H1 (cell line): ENCODE data around the gene METAP1D. TPM values are rescaled to one million over a fixed set of nuclear protein-coding genes. Genes with fewer than 3 reads are reported as not detected.

Experiments
- CTCF ChIA-PET: fragments of 300-600 bp; sonication (Branson Sonifier 250); formaldehyde crosslinking; loops from one replicate; lab custom pipeline; 2021; ENCODE audit not compliant: partially characterized antibody; lab: Charles Lee
- POLR2A ChIA-PET: fragments of 300-600 bp; sonication (Branson Sonifier 250); formaldehyde crosslinking; loops from one replicate; lab custom pipeline; 2021; ENCODE audit warnings: inconsistent platforms; ENCODE audit not compliant: partially characterized antibody; lab: Charles Lee
- DNase-seq, 2 experiments: peaks; one replicate each; pipeline versions ENCODE4 v3.0.0 to v3.0.0-alpha.2; 2010 to 2022; ENCODE audit warnings: low spot score in 2 of 2, low read depth in 1 of 2, mixed read lengths in 1 of 2
- FAIRE-seq: peaks from 2 replicates; lab custom pipeline; 2011; peaks lifted over from hg19 to GRCh38; lab: Jason Lieb, UNC
- H2AFZ ChIP-seq: 2 replicates; pipeline ENCODE4 v1.8.1; 2012; ENCODE audit warnings: low read length, inconsistent platforms
- H2AK5ac ChIP-seq: 2 replicates; pipeline ENCODE4 v1.6.1; 2013; ENCODE audit warnings: low read depth, low read length
- H2BK120ac ChIP-seq: replicated peaks from 2 replicates; pipeline ENCODE3; 2013; ENCODE audit warnings: low read depth, low read length, inconsistent platforms
- H2BK12ac ChIP-seq: 2 replicates; pipeline ENCODE4 v1.6.1; 2013; ENCODE audit warnings: low read depth, low read length
- H2BK15ac ChIP-seq: 2 replicates; pipeline ENCODE4 v1.6.1; 2013; ENCODE audit warnings: low read length
- H2BK20ac ChIP-seq: 2 replicates; pipeline ENCODE4 v1.6.1; 2013; ENCODE audit warnings: low read length
- H2BK5ac ChIP-seq: 2 replicates; pipeline ENCODE4 v1.6.1; 2013; ENCODE audit warnings: low read depth, low read length
- H3K14ac ChIP-seq: 2 replicates; pipeline ENCODE4 v1.6.1; 2013; ENCODE audit warnings: inconsistent platforms; ENCODE audit not compliant: insufficient read length
- H3K18ac ChIP-seq: 2 replicates; pipeline ENCODE4 v1.6.1; 2013; ENCODE audit warnings: low read length; ENCODE audit errors: extremely low read depth
- H3K23ac ChIP-seq: 2 replicates; pipeline ENCODE4 v1.6.1; 2013; ENCODE audit warnings: inconsistent platforms; ENCODE audit not compliant: insufficient read length
- H3K23me2 ChIP-seq: 2 replicates; pipeline ENCODE4 v1.6.1; 2013; ENCODE audit warnings: low read depth, low read length
- H3K27ac ChIP-seq: 2 replicates; pipeline ENCODE4 v1.6.1; 2011; ENCODE audit warnings: low read depth, low read length, inconsistent platforms
- H3K27me3 ChIP-seq, 4 experiments: replicated peaks in 1 of 4; 1 replicate in 1 of 4; 2 replicates in 3 of 4; pipeline versions ENCODE4 v1.6.1 to v1.8.1; 2011 to 2013; ENCODE audit warnings: low read length in 3 of 4, mild to moderate bottlenecking in 3 of 4, inconsistent platforms in 2 of 4, mixed read lengths in 2 of 4, moderate library complexity in 1 of 4; ENCODE audit not compliant: control insufficient read depth in 3 of 4, insufficient read depth in 3 of 4; ENCODE audit errors: extremely low read depth in 1 of 4
- H3K36me3 ChIP-seq, 4 experiments: 2 replicates each; pipeline versions ENCODE4 v1.6.1 to v1.8.1; 2011 to 2013; ENCODE audit warnings: mild to moderate bottlenecking in 4 of 4, low read length in 3 of 4, moderate library complexity in 2 of 4, control low read depth in 1 of 4, inconsistent platforms in 1 of 4; ENCODE audit not compliant: insufficient read depth in 4 of 4, control insufficient read depth in 2 of 4
- H3K4ac ChIP-seq: replicated peaks from 2 replicates; pipeline ENCODE3; 2013; ENCODE audit warnings: low read length, low read depth, mixed read lengths, inconsistent platforms; ENCODE audit not compliant: insufficient read length
- H3K4me1 ChIP-seq, 4 experiments: replicated peaks in 1 of 4; 1 replicate in 1 of 4; 2 replicates in 3 of 4; pipeline versions ENCODE4 v1.6.1 to v1.8.1; 2011 to 2013; ENCODE audit warnings: low read length in 3 of 4, inconsistent platforms in 2 of 4, mixed read lengths in 1 of 4; ENCODE audit not compliant: insufficient read depth in 4 of 4, control insufficient read depth in 3 of 4
- H3K4me2 ChIP-seq, 2 experiments: 2 replicates each; pipeline versions ENCODE4 v1.6.1 to v1.8.1; 2011 to 2013; ENCODE audit warnings: low read depth in 2 of 2, low read length in 2 of 2, control low read depth in 1 of 2, inconsistent platforms in 1 of 2, mild to moderate bottlenecking in 1 of 2; ENCODE audit not compliant: insufficient read depth in 1 of 2
- H3K4me3 ChIP-seq, 4 experiments: fragments of 200-600, 300-600 bp in 1 of 4; sonication (generic), shearing (Covaris generic), sonication (Bioruptor Twin) in 1 of 4; 2 replicates each; pipeline versions ENCODE4 v1.5.1 to v1.8.1; 2011 to 2016; ENCODE audit warnings: low read length in 4 of 4, low read depth in 3 of 4, control low read depth in 2 of 4, inconsistent platforms in 2 of 4, mild to moderate bottlenecking in 2 of 4, mixed read lengths in 1 of 4, moderate library complexity in 1 of 4; ENCODE audit not compliant: insufficient read depth in 2 of 4; ENCODE audit errors: extremely low read depth in 1 of 4
- H3K56ac ChIP-seq: replicated peaks from 2 replicates; pipeline ENCODE3; 2013; ENCODE audit warnings: low read depth, mild to moderate bottlenecking, mixed read lengths, low read length, inconsistent platforms; ENCODE audit not compliant: insufficient read length
- H3K79me1 ChIP-seq: 2 replicates; pipeline ENCODE4 v1.6.1; 2013; ENCODE audit warnings: low read depth, low read length, control low read depth
- H3K79me2 ChIP-seq, 2 experiments: 2 replicates each; pipeline versions ENCODE4 v1.6.1 to v1.8.1; 2012 to 2013; ENCODE audit warnings: low read length in 2 of 2, mild to moderate bottlenecking in 2 of 2, inconsistent platforms in 1 of 2; ENCODE audit not compliant: insufficient read depth in 2 of 2, control insufficient read depth in 1 of 2
- H3K9ac ChIP-seq, 4 experiments: replicated peaks in 1 of 4; 1 replicate in 1 of 4; 2 replicates in 3 of 4; pipeline versions ENCODE4 v1.6.1 to v1.8.1; 2011 to 2013; ENCODE audit warnings: low read depth in 3 of 4, low read length in 3 of 4, control low read depth in 2 of 4, mild to moderate bottlenecking in 2 of 4, moderate library complexity in 2 of 4, inconsistent platforms in 1 of 4; ENCODE audit errors: extremely low read depth in 1 of 4
- H3K9me3 ChIP-seq, 2 experiments: 2 replicates each; pipeline versions ENCODE4 v1.6.1 to v1.8.1; 2012 to 2013; ENCODE audit warnings: mild to moderate bottlenecking in 2 of 2, moderate library complexity in 2 of 2, control low read depth in 1 of 2, inconsistent platforms in 1 of 2, low read depth in 1 of 2, low read length in 1 of 2, mixed read lengths in 1 of 2; ENCODE audit not compliant: insufficient read depth in 2 of 2
- H4K20me1 ChIP-seq, 2 experiments: replicated peaks in 1 of 2; 2 replicates each; pipeline versions ENCODE3 to v1.8.1; 2011 to 2013; ENCODE audit warnings: inconsistent platforms in 2 of 2, low read length in 2 of 2, mild to moderate bottlenecking in 1 of 2; ENCODE audit not compliant: insufficient read depth in 2 of 2, control insufficient read depth in 1 of 2
- H4K5ac ChIP-seq: 2 replicates; pipeline ENCODE4 v1.6.1; 2013; ENCODE audit warnings: low read length, low read depth, mixed read lengths, inconsistent platforms; ENCODE audit not compliant: insufficient read length
- H4K8ac ChIP-seq: 2 replicates; pipeline ENCODE4 v1.8.0; 2013; ENCODE audit warnings: mild to moderate bottlenecking, moderate library complexity, low read length, inconsistent platforms; ENCODE audit not compliant: insufficient read depth; ENCODE audit errors: extremely low read depth
- H4K91ac ChIP-seq: replicated peaks from 2 replicates; pipeline ENCODE3; 2013; ENCODE audit warnings: low read length, mixed read lengths, inconsistent platforms; ENCODE audit not compliant: insufficient read length
- ATF2 ChIP-seq: IDR thresholded peaks from 2 replicates; pipeline ENCODE4 v1.6.1; 2012; ENCODE audit warnings: low read length, inconsistent platforms
- CTBP2 ChIP-seq: IDR thresholded peaks from 2 replicates; pipeline ENCODE4 v1.7.0; 2011; ENCODE audit warnings: borderline replicate concordance, mild to moderate bottlenecking, moderate library complexity, mixed read lengths, low read length; ENCODE audit not compliant: insufficient read depth, insufficient read length
- CTCF ChIP-seq, 3 experiments: IDR thresholded peaks; 1 replicate in 2 of 3; 2 replicates in 1 of 3; pipeline versions ENCODE4 v1.5.1 to v1.6.1; 2011; ENCODE audit warnings: low read length in 3 of 3, mild to moderate bottlenecking in 3 of 3, inconsistent platforms in 2 of 3, low read depth in 1 of 3, moderate library complexity in 1 of 3; ENCODE audit not compliant: insufficient read depth in 1 of 3; ENCODE audit errors: control extremely low read depth in 1 of 3
- PHF8 ChIP-seq: fragments of 200-600 bp; sonication (generic); conservative IDR thresholded peaks from 2 replicates; pipeline ENCODE4 v1.7.1; 2012; ENCODE audit warnings: low read depth, mild to moderate bottlenecking, inconsistent platforms, low read length, moderate library complexity
- POU5F1 ChIP-seq: IDR thresholded peaks from 2 replicates; pipeline ENCODE4 v1.6.1; 2011; ENCODE audit warnings: low read depth, mild to moderate bottlenecking, low read length, moderate library complexity
- RXRA ChIP-seq: IDR thresholded peaks from 2 replicates; pipeline ENCODE4 v1.6.1; 2011; ENCODE audit warnings: low read depth, mild to moderate bottlenecking, low read length, moderate library complexity; ENCODE audit not compliant: insufficient read depth
- SIRT6 ChIP-seq: IDR thresholded peaks from one replicate; pipeline ENCODE4 v1.7.1; 2012; ENCODE audit warnings: low read length, inconsistent platforms
- SUZ12 ChIP-seq: fragments of 200-600 bp; sonication (generic); IDR thresholded peaks from 2 replicates; pipeline ENCODE4 v1.6.1; 2012; ENCODE audit warnings: mild to moderate bottlenecking, inconsistent platforms, low read length, moderate library complexity, mixed read lengths
- TEAD4 ChIP-seq: IDR thresholded peaks from 2 replicates; pipeline ENCODE4 v1.6.1; 2012; ENCODE audit warnings: low read depth, low read length, inconsistent platforms, mixed read lengths
- WGBS, 2 experiments: shearing (Covaris generic) in 1 of 2; methylation state at CpG; one replicate each; pipeline versions ENCODE4 v1.1.6 to v1.1.7; 2013 to 2015; ENCODE audit warnings: low lambda C conversion rate in 2 of 2, mixed read lengths in 2 of 2, inconsistent platforms in 1 of 2, low coverage in 1 of 2, missing lambda C conversion rate in 1 of 2; ENCODE audit not compliant: insufficient replicate concordance in 2 of 2, insufficient coverage in 1 of 2, insufficient read length in 1 of 2; ENCODE audit errors: extremely low coverage in 1 of 2, missing lambda C conversion rate in 1 of 2; 5-methylcytosine and 5-hydroxymethylcytosine counted together
- polyA plus RNA-seq, 7 experiments: library from polyadenylated mRNA; depleted of rRNA in 3 of 7; stranded (reverse) in 5 of 7; unstranded in 2 of 7; fragments of >200 nt in 5 of 7; fragments of 200-250 nt in 2 of 7; gene quantifications; 1 replicate in 5 of 7; 2 replicates in 1 of 7; 4 replicates in 1 of 7; pipeline versions ENCODE4 v1.2.1 to v1.2.3, GENCODE V29; 2011 to 2013; ENCODE audit warnings: missing spikeins in 2 of 7, mixed read lengths in 2 of 7
- total RNA-seq: library from RNA; stranded (reverse); fragmentation: NEBNext Ultra II Directional; extraction: Animal tissue kit (Norgen Biotek cat#: 25700); gene quantifications from 2 replicates; pipeline ENCODE4 v1.2.1, GENCODE V29; 2021

The METAP1D gene
- total and polyA plus RNA-seq, 2 of the 8 experiments (the other 6 are each of a cell fraction or from before 2014, with no cell fraction given), result 3.9 to 6.2 TPM

- H2AFZ ChIP-seq, result no peak overlapping the region
- no peak overlapping the region for H3K56ac ChIP-seq
- H4K8ac ChIP-seq, result no peak overlapping the region
- H2BK120ac ChIP-seq, result no peak overlapping the region
- WGBS, 2 experiments, result 91% methylated on average over 2 of the region's 2 CpGs; no CpG with 5 or more reads in 1 of the 2 experiments
- ChIA-PET CTCF (no interaction called here), POLR2A (interaction anchor here (0.8 kb wide), 1 partner anchor 9 kb away, joined by 3 read pairs; no protein-coding TSS in a partner anchor)
- no peak overlapping the region for H3K4me3 ChIP-seq
- H3K79me1 ChIP-seq, result no peaks in the 10 kb centered on the region
- no peak overlapping the region for H2BK15ac ChIP-seq
- H3K18ac ChIP-seq, result no peak overlapping the region
- no peak overlapping the region for H4K91ac ChIP-seq
- H3K23me2 ChIP-seq, result no peaks in the 10 kb centered on the region
- no peaks in the 10 kb centered on the region for H3K9me3 ChIP-seq
- peaks cover 0 to 3% of the 10 kb centered on the region in 2 experiments for H4K20me1 ChIP-seq
- no peak for DNase-seq
- peaks cover 5 to 26% (median 6%) of the 10 kb centered on the region in 4 experiments; a peak in 7 of 8 replicates for H3K36me3 ChIP-seq
- H3K79me2 ChIP-seq, result no peaks in the 10 kb centered on the region
- H2BK5ac ChIP-seq, result no peak overlapping the region
- no peak overlapping the region for H4K5ac ChIP-seq
- no peak overlapping the region for H3K27ac ChIP-seq
- H3K4ac ChIP-seq, result no peak overlapping the region
- H3K27me3 ChIP-seq, result no peaks in the 10 kb centered on the region
- no peak overlapping the region for H2BK12ac ChIP-seq
- no peak overlapping the region for H2AK5ac ChIP-seq
- no peak overlapping the region for H2BK20ac ChIP-seq
- FAIRE-seq, result peak; percentile 32
- H3K23ac ChIP-seq, result no peak overlapping the region
- H3K9ac ChIP-seq, result no peak overlapping the region
- H3K4me2 ChIP-seq, result no peak overlapping the region
- no peaks in the 10 kb centered on the region for H3K4me1 ChIP-seq
- H3K14ac ChIP-seq, result no peak overlapping the region
- TF ChIP-seq ATF2 (no peak), PHF8 (no peak), POU5F1 (no peak), TEAD4 (no peak), RXRA (no peak), SUZ12 (no peak), SIRT6 (no peak), CTBP2 (no peak), CTCF (IDR thresholded peaks at IDR 0.05; ENCODE audit: control extremely low read depth in 1 of 3, insufficient read depth in 1 of 3, low read depth in 1 of 3, low read length in 3 of 3) (no peak)
These were observed 36.6 kb upstream of the METAP1D start for GRCh38 chr2:171963198-171963597.
